NCI-H2081 (cell line): Measurements from ENCODE around the gene NAT14.
A peak's percentile ranks its signal among the peaks of the same experiment; 100 is the strongest.
"Not testable (repeated sequence)": the region's sequence is repeated elsewhere in the genome, so short reads cannot be mapped to it uniquely, and the experiment has no call there.

Source experiments
- DNase-seq, 2 experiments: peaks; one replicate each; lab custom pipeline; 2025; lab: John Stamatoyannopoulos, UW

Gene NAT14

GRCh38 chr19:55486971-55487923, 2.3 kb downstream of the NAT14 start:
- no peak for DNase-seq

GRCh38 chr19:55487924-55488687, 3.1 kb downstream of the NAT14 start, which contains the start of gene SSC5D:
SSC5D (plus strand) TSS chr19:55488436; CDS start chr19:55488590, 154 bp downstream.
- no peak for DNase-seq

DNA sequence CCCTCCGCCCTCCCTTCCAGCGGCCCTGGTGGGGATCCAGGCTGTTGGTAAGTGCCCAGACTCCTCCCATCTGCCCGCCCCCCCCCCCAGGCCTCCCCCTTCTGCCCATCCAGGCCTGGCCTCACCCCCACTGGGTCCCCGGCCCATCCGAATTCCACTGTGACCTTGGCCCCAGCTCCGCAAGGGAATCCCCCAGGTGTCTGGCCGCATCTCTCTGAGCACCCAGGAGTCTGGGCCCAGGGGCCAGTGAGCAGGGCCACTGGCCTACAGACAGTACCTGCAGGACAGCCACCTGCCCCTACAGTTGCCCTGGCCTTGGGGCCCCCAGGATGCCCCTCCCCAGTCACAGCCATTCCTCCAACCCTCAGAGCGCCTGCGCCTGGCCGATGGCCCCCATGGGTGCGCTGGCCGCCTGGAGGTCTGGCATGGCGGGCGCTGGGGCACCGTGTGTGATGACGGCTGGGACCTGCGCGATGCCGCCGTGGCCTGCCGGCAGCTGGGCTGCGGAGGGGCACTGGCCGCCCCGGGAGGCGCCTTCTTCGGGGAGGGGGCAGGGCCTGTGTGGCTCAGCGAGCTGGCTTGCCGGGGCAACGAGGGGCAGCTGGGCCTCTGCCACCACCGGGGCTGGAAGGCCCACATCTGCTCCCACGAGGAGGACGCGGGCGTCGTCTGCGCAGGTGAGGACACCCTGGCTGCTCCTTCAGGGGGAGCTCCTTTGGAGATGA, 4.2 kb downstream of the NAT14 start:
- no peak for DNase-seq

DNA sequence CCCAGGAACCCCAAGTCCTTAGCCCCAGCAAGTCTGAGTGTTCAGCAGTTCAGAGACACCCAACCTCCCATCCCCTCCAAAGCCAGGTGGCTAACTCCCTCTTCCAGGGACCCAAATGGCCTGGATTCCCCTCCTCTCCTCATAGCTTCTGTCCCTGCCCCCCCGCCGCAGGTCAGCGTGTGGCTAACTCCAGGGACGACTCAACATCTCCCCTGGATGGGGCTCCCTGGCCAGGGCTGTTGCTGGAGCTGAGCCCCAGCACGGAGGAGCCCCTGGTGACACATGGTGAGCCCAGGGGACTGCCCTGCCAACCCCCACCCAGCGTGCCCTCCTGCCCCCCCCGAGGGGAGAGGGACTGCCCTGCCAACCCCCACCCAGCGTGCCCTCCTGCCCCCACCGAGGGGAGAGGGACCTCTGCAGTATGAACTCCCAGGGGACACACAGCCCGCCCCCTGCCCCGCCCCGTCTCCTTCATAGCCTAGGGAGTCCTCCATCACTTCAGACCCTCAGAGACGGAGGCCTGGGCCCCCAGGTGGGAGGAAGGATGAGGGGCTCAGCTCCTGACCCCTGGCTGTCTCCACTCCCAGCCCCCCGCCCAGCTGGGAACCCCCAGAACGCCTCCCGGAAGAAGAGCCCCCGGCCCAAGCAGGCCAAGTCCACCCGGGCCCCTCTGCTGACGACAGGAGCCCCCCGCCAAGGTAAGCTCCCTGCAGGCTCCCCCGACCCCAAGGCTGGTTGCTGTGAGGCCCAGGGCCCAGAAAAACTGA, 4.9 kb downstream of the NAT14 start:
- no peak for DNase-seq

DNA sequence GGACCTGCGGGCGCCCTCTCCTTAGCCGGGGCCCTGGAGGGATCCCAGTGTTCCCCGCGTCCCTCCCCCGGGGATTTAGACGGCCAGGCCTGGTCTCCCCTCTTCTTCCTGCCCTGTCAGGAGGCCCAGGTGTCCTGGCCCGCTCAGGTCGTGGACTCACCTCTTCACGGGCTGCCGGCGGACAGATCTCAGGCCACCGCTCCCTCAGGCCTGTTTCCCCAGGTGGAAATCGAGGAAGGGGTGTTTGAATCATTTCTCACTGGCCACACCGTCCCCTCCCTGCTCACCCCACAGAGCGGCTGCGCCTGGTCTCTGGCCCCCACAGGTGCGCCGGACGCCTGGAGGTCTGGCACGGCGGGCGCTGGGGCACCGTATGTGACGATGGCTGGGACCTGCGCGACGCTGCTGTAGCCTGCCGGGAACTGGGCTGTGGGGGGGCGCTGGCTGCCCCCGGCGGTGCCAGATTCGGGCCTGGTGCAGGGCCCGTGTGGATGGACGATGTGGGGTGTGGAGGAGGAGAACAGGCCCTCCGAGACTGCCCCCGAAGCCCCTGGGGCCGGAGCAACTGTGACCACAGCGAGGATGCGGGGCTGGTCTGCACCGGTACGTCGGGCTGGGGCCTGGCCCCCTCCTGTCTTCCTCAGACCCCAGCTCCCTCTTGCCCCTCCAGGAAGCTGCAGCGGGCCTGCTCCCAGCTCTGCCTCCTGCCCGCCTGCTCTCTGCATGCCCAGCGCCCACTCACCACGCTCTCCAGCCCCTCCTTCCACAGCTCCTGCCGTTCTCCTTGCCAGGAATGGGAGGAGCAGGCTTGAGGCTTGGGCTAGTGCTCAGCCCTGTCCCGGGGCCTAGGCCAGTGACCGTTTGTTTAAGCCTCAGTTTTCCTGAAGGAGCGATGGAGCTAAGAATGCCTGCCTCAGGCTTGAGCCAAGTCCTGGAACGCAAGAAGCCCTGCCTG, 5.8 kb downstream of the NAT14 start:
- DNase-seq = no peak

DNA sequence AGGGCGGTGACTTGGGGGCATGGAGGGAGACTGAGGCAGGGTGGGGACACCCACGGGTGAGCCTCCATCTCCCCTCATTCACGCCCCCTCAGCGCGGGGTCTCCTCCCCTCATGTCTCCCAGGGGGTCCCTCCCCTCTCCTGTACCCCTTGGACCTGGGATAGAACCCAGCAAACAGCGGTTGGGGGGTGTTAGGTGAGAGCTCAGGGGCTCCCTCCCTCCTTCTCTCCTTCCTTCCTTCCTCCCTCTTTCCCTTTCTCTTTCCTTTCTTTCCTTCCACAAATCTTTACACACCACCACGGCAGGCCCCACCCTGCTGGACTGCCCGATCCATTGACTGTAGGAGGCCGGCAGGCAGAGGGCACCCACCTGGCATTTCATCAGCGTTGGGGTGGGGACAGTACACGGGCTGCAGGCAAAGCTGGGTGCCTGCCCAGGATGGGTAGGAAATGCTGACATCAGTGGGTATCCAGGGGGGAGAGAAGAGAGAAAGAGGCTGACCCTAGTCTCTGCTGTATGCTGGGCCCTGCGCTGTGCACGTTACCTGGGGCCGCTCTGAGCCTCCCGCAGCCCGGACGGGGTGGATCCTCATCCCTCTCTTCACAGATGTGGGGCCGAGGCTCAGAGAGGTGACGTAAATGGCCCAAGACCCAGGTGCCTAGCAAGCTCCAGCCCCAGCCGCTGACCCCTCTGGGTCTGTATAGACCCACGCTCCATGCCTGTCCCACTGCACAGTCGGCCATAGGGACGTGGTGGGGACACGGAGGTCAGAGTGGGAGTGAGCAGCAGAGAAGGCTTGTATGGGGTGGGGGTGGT, 6.8 kb downstream of the NAT14 start:
- no peak for DNase-seq

DNA sequence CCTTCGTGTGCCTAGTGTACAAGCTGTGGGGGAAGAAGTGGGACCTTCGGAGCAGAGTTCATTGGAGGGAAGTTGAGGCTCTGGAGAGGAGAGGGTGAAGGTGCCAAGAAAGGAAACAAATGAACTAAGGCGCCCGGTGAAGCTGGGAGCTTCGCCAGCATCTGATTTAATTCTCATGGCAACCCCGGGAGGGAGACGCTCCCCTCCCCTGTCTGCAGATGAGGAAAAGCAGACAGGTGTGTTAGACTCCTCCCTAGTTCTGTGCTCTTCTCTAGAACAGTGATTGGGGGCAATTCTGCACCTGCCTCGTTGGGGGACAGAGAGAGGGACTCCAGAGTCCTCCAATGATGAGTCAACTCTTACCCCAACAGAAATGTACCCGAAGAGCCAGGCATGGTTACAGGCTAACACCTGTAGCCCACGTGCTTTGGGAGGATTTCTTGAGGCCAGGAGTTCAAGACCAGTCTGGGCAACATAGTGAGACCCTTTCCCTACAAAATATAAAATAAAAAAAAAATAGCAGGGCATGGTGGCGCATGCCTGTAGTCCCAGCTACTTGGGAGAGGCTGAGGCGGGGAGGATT, 7.5 kb downstream of the NAT14 start:
- peak; percentile 25 to 71 for DNase-seq

DNA sequence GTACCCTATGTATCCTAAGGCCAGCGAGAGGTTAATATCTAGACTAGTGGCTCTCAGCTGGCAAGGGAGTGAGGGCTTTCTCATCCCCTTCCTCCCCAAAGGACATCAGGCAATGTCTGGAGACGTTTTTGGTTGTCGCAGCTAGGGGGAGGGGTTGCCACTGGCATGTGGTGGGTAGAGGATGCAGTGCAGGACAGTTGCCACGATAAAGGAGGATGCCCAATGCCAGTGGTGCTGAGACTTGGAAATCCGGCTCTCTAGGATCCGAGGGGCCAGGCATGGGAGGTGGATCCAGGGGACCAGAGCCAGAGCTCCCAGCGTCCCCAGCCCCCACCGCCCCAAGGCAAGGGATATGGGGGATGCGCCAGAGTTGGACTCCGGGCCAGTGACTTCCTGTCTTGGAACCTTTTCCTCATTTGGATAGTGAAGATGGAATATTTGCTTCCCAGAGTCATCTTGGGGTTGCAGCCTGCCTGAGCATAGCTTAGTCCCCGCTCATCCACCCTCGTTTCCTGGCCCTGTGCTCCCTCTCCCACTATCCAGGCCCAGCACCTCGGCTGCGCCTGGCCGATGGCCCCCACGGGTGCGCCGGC, 8.2 kb downstream of the NAT14 start:
- no peak for DNase-seq

DNA sequence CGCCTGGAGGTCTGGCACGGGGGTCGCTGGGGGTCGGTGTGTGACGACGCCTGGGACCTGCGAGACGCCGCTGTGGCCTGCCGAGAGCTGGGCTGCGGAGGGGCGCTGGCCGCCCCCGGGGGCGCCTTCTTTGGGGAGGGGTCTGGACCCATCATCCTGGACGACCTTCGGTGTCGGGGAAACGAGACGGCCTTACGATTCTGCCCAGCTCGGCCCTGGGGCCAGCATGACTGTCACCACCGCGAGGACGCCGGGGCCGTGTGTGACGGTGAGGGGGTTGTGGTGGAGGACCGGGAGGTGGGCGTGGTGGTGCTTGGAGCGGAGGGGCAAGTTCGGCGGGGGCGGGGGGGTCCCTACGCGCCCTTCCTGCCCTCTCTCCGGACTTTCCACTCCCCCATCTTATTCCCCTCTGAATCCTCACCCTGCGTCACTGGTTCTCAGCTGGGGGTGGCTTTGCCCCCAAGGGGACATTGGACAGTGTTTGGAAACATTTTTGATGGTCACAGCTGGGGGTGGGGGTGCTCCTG, 8.7 kb downstream of the NAT14 start:
- DNase-seq = no peak

GRCh38 chr19:55494172-55494761, 9.3 kb downstream of the NAT14 start:
- no peak for DNase-seq

DNA sequence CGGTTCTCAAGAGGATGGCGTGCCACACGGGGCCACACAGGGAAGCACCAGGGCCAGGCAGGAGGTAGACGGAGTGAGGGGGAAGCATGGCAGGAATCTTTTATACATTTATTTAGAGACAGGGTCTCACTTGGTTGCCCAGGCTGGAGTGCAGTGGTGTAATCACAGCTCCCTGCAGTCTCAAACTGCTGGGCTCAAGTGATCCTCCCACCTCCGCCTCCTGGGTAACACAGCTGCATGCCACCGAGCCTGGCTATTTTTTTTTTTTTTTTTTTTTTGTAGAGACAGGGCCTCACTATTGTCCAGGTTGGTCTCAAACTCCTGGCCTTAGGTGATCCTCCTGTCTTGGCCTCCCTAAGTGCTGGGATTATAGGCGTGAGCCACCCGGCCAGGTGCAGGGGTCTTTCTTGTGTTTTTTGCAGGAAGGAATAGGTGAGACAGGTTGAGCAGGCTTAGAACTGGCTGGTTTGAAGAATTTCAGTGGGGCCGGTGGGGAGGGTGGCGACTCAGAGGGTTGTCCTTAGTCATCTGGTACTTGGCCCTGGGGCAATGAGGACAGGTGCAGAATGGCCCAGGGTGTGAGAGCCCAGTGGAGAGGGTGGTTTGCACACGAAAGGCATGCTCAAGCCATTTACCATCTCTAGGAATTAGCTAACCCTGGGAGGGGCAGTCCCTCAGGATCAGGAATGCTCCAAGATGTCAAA, 10.8 kb downstream of the NAT14 start:
- DNase-seq = no peak

GRCh38 chr19:55496820-55497219, 11.8 kb downstream of the NAT14 start:
- DNase-seq = not testable (repeated sequence)

DNA sequence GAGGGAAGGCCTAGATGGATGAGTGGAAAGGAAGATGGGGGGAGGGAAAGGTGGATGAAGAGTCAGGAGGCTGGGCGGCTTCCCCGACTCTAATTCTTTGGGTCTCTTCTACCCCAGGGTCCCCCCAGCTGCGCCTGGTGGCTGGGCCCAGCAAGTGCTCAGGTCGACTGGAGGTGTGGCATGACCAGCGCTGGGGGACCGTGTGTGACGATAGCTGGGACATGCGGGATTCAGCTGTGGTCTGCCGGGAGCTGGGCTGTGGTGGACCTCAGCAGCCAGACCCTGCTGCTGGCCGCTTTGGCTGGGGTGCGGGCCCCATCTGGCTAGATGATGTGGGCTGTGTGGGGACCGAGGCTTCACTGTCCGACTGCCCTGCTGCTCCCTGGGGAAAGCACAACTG, 12.8 kb downstream of the NAT14 start:
- DNase-seq = no peak

GRCh38 chr19:55498246-55498840, 13.4 kb downstream of the NAT14 start:
- DNase-seq = peak; percentile 74 to 91

DNA sequence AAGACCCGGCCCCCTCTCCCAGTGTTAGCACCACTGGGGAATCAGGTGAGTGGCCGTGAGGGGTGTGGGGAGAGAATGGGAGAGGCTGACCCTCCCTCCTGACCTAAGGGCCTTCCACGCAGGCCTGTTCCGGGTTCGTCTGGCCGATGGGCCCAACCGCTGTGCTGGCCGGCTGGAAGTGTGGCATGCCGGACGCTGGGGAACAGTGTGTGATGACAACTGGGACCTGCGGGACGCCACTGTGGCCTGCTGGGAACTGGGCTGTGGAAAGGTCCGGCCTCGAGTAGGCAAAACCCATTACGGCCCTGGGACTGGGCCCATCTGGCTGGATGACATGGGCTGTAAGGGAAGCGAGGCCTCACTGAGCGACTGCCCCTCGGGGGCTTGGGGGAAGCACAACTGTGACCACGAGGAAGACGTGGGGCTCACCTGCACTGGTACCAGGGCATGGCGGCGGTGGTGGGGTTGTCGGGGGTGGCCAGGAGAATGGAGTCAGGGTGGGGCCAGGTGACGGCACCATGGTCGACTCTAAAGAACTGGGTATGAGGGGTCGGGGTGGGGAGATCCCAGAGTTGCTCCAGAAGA, 15.5 kb downstream of the NAT14 start:
- DNase-seq = no peak

GRCh38 chr19:55502197-55502952, 17.4 kb downstream of the NAT14 start:
- DNase-seq = no peak
